Panc1 (cell line): ENCODE data around the gene MOCS1. TPM values are rescaled to one million over a fixed set of nuclear protein-coding genes. Genes with fewer than 3 reads are reported as not detected.

ENCODE experiments used
- ATAC-seq: fragments of 200-7000 bp; cut with Tn5 transposase; 2 replicates; pipeline ENCODE4 v1.9.1; 2020; ENCODE audit warnings: mild to moderate bottlenecking, moderate library complexity
- BruUV-seq: library from RNA; stranded (reverse); fragments of 400-500 nt; replicated peaks from 2 replicates; lab custom pipeline; 2021; lab: Mats Ljungman, UMichigan
- CTCF ChIA-PET: fragments of 300-600 bp; sonication (Branson Sonifier 250); formaldehyde crosslinking; loops from one replicate; lab custom pipeline; 2022; ENCODE audit warnings: antibody characterized with exemption; lab: Charles Lee
- POLR2A ChIA-PET: fragments of 300-600 bp; sonication (Branson Sonifier 250); formaldehyde crosslinking; loops from one replicate; lab custom pipeline; 2022; ENCODE audit warnings: antibody characterized with exemption; lab: Charles Lee
- DNase-seq: peaks from one replicate; pipeline ENCODE4 v3.0.0-alpha.2; 2010; ENCODE audit warnings: low read depth, low spot score
- H3K27ac ChIP-seq: 2 replicates; pipeline ENCODE4 v1.5.1; 2011; ENCODE audit warnings: mild to moderate bottlenecking, low read length, inconsistent platforms
- H3K27me3 ChIP-seq: fragments of 200-500 bp; sonication (Bioruptor generic); 2 replicates; pipeline ENCODE4 v1.6.0; 2014; ENCODE audit warnings: low read length, inconsistent platforms; ENCODE audit not compliant: control insufficient read depth, insufficient read depth
- H3K36me3 ChIP-seq: fragments of 200-500 bp; sonication (Bioruptor generic); 2 replicates; pipeline ENCODE4 v1.5.1; 2014; ENCODE audit warnings: inconsistent platforms, mild to moderate bottlenecking, low read length, moderate library complexity; ENCODE audit not compliant: control insufficient read depth, insufficient read depth
- H3K4me1 ChIP-seq: 2 replicates; pipeline ENCODE4 v1.5.1; 2011; ENCODE audit warnings: inconsistent platforms, mild to moderate bottlenecking, low read length, moderate library complexity; ENCODE audit not compliant: control insufficient read depth, insufficient read depth
- H3K4me3 ChIP-seq, 2 experiments: 2 replicates each; pipeline ENCODE4 v1.5.1; 2011 to 2012; ENCODE audit warnings: low read depth in 2 of 2, low read length in 2 of 2, mild to moderate bottlenecking in 2 of 2, inconsistent platforms in 1 of 2, moderate library complexity in 1 of 2
- H3K9me3 ChIP-seq: fragments of 200-500 bp; sonication (Bioruptor generic); 2 replicates; pipeline ENCODE4 v1.5.1; 2014; ENCODE audit warnings: low read depth, mild to moderate bottlenecking, inconsistent platforms, low read length, moderate library complexity; ENCODE audit not compliant: control insufficient read depth, insufficient read depth
- POLR2AphosphoS5 ChIP-seq: IDR thresholded peaks from 2 replicates; pipeline ENCODE4 v1.6.1; 2012; ENCODE audit warnings: mild to moderate bottlenecking, low read depth, low read length, moderate library complexity
- SIN3A ChIP-seq: IDR thresholded peaks from 2 replicates; pipeline ENCODE4 v1.6.1; 2012; ENCODE audit warnings: low read depth, mild to moderate bottlenecking, low read length, moderate library complexity, borderline replicate concordance; ENCODE audit not compliant: insufficient read depth
- TCF7L2 ChIP-seq: IDR thresholded peaks from 2 replicates; pipeline ENCODE4 v1.6.1; 2011; ENCODE audit warnings: mild to moderate bottlenecking, low read depth, low read length, inconsistent platforms
- in situ Hi-C: cut with HindIII; loops from 2 replicates; pipeline ENCODE4 v1.10.0; 2016; ENCODE audit warnings: low sequenced_read_pairs, low pct_unique_long_range_greater_than_20kb
- intact Hi-C: fragments of 100-400 bp; cut with micrococcal nuclease; formaldehyde crosslinking; loops from one replicate; pipeline ENCODE4 v1.10.0; 2022; ENCODE audit not compliant: unreplicated experiment
- total RNA-seq: library from RNA; stranded (reverse); gene quantifications from one replicate; pipeline ENCODE4 v1.2.1, GENCODE V29; 2021; ENCODE audit not compliant: unreplicated experiment
- TF ChIP-seq, protein P1 (sequence below), 2 experiments: IDR thresholded peaks; 2 replicates each; pipeline ENCODE4 v1.6.1; 2011 to 2012; ENCODE audit warnings: low read depth in 2 of 2, control low read depth in 1 of 2, low read length in 1 of 2, mild to moderate bottlenecking in 1 of 2, moderate library complexity in 1 of 2; ENCODE audit not compliant: insufficient read depth in 1 of 2
- TF ChIP-seq, protein P2 (sequence below): fragments of 450-650 bp; IDR thresholded peaks from 2 replicates; pipeline ENCODE4 v1.5.1; 2017; ENCODE audit warnings: mild to moderate bottlenecking

The MOCS1 gene
- total RNA-seq, 1 experiment from 2014 or later = 0.98 TPM

DNA sequence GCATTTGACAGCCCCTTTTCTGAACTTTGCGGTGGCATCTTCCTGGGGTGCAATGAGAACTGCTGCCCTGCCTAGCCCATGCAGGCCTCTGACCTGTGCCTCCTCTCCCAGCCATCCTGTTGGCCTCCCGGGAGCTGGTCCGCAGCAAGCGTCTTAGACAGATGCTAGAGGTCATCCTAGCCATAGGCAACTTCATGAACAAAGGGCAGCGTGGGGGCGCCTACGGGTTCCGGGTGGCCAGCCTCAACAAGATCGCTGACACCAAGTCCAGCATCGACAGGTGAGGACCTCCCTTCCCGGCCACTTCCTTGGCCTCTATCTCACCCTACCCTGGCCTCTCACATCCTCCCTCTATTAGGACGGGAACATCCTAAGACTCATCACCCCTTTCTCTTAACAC is 37.6 kb downstream of the MOCS1 start:
- Histone ChIP-seq H3K27me3 (no peaks in the 10 kb centered on the region; the same call in 1 of the 2 replicates), H3K27ac (no peak overlapping the region), H3K4me3 (no peak overlapping the region), H3K36me3 (no peaks in the 10 kb centered on the region), H3K9me3 (no peaks in the 10 kb centered on the region), H3K4me1 (no peaks in the 10 kb centered on the region)
- ChIA-PET CTCF (no interaction called here), POLR2A (no interaction called here)
- DNase-seq (no peak), ATAC-seq (no peak)
- BruUV-seq = no TSS peak
- intact Hi-C loops = loop anchor here (5.0 kb wide), 1 partner anchor 534 kb away; no protein-coding TSS in a partner anchor
- in situ Hi-C loops = no loop called here
- TF ChIP-seq POLR2AphosphoS5 = no peak
- TF ChIP-seq, protein P1, sequence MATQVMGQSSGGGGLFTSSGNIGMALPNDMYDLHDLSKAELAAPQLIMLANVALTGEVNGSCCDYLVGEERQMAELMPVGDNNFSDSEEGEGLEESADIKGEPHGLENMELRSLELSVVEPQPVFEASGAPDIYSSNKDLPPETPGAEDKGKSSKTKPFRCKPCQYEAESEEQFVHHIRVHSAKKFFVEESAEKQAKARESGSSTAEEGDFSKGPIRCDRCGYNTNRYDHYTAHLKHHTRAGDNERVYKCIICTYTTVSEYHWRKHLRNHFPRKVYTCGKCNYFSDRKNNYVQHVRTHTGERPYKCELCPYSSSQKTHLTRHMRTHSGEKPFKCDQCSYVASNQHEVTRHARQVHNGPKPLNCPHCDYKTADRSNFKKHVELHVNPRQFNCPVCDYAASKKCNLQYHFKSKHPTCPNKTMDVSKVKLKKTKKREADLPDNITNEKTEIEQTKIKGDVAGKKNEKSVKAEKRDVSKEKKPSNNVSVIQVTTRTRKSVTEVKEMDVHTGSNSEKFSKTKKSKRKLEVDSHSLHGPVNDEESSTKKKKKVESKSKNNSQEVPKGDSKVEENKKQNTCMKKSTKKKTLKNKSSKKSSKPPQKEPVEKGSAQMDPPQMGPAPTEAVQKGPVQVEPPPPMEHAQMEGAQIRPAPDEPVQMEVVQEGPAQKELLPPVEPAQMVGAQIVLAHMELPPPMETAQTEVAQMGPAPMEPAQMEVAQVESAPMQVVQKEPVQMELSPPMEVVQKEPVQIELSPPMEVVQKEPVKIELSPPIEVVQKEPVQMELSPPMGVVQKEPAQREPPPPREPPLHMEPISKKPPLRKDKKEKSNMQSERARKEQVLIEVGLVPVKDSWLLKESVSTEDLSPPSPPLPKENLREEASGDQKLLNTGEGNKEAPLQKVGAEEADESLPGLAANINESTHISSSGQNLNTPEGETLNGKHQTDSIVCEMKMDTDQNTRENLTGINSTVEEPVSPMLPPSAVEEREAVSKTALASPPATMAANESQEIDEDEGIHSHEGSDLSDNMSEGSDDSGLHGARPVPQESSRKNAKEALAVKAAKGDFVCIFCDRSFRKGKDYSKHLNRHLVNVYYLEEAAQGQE (IDR thresholded peaks at IDR 0.05; ENCODE audit: insufficient read depth in 1 of 2, low read depth in 2 of 2, low read length in 1 of 2) = no peak
- TF ChIP-seq SIN3A = no peak
- TF ChIP-seq TCF7L2 = no peak
- TF ChIP-seq, protein P2, sequence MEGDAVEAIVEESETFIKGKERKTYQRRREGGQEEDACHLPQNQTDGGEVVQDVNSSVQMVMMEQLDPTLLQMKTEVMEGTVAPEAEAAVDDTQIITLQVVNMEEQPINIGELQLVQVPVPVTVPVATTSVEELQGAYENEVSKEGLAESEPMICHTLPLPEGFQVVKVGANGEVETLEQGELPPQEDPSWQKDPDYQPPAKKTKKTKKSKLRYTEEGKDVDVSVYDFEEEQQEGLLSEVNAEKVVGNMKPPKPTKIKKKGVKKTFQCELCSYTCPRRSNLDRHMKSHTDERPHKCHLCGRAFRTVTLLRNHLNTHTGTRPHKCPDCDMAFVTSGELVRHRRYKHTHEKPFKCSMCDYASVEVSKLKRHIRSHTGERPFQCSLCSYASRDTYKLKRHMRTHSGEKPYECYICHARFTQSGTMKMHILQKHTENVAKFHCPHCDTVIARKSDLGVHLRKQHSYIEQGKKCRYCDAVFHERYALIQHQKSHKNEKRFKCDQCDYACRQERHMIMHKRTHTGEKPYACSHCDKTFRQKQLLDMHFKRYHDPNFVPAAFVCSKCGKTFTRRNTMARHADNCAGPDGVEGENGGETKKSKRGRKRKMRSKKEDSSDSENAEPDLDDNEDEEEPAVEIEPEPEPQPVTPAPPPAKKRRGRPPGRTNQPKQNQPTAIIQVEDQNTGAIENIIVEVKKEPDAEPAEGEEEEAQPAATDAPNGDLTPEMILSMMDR = no peak

DNA sequence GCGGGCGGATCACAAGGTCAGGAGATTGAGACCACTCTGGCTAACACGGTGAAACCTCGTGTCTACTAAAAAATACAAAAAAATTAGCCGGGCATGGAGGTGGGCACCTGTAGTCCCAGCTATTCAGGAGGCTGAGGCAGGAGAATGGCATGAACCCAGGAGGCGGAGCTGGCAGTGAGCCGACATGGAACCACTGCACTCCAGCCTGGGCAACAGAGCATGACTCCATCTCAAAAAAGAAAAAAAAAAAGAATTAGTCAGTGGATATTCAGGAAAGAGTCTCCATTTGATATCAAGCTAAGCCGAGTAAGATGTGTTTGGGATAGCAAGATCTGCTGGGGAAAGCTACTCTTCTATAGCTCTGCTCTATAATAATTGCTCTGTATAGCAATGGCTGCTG is 41.0 kb downstream of the MOCS1 start:
- Histone ChIP-seq H3K27me3 (peaks cover 2% of the 10 kb centered on the region; the same call in 1 of the 2 replicates), H3K4me1 (no peaks in the 10 kb centered on the region), H3K36me3 (no peaks in the 10 kb centered on the region), H3K27ac (no peak overlapping the region), H3K4me3 (no peak overlapping the region), H3K9me3 (no peaks in the 10 kb centered on the region)
- BruUV-seq = no TSS peak
- in situ Hi-C loops = no loop called here
- CTCF ChIA-PET = interaction anchor here (1.0 kb wide), 1 partner anchor 27 kb away, joined by 3 read pairs; no protein-coding TSS in a partner anchor
- no peak for DNase-seq
- no peak for ATAC-seq
- POLR2A ChIA-PET = no interaction called here
- TF ChIP-seq TCF7L2 (no peak), POLR2AphosphoS5 (no peak), SIN3A (no peak)
- TF ChIP-seq, protein P1 (IDR thresholded peaks at IDR 0.05; ENCODE audit: insufficient read depth in 1 of 2, low read depth in 2 of 2, low read length in 1 of 2) = no peak
- TF ChIP-seq, protein P2 = no peak
- intact Hi-C loops = no loop called here
